ENCODE data around the gene NFKBIE.
"Not testable (repeated sequence)": the region's sequence is repeated elsewhere in the genome, so short reads cannot be mapped to it uniquely, and the experiment has no call there.

Gene NFKBIE, protein sequence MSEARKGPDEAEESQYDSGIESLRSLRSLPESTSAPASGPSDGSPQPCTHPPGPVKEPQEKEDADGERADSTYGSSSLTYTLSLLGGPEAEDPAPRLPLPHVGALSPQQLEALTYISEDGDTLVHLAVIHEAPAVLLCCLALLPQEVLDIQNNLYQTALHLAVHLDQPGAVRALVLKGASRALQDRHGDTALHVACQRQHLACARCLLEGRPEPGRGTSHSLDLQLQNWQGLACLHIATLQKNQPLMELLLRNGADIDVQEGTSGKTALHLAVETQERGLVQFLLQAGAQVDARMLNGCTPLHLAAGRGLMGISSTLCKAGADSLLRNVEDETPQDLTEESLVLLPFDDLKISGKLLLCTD

DNA sequence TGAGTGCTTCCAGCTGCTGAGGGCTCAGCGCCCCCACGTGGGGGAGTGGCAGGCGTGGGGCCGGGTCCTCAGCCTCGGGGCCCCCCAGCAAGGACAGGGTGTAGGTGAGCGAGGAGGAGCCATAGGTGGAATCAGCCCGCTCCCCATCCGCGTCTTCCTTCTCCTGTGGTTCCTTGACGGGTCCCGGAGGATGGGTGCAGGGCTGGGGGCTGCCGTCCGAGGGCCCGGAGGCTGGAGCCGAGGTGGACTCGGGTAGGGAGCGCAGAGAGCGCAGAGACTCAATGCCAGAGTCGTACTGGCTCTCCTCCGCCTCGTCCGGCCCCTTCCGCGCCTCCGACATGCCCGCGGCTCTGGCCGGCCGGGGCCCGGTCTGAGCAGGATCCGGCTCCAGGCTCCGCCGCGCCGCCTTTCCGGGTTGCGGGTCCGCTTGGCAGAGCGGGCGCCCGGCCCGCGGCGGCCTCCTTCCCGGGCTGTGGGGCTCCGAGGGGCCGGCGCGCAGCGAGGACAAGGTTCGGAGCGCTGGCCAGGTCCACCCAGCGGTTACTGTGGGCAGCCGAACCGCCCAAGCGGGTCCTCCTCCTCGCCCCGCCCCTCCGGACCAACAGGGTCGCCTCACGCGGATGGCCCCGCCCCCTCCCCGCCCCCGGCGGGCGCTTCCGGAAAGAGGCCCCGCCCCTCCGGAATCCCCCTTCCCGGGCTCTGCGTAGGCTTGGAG is at the start of gene NFKBIE:
NFKBIE (minus strand) TSS at position 545 of the 715 bp plus-strand sequence; CDS start at position 340, 205 bp downstream.
- DNase-seq (ENCODE audit: low read depth in 2 of 2): peak; percentile 89 to 95

DNA sequence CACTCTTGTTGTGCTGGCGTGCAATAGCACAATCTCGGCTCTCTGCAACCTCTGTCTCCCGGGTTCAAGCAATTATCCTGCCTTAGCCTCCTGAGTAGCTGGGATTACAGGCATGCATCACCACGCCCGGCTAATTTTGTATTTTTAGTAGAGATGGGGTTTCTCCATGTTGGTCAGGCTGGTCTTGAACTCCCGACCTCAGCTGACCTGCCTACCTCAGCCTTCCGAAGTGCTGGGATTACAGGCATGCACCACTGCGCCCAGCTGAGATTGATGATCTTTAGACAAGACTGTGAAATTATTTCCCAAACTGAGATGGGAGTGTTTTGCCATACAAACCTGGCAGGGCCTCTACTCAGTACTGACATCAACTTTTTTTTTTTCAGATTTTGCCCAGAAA is 49.3 kb upstream of the NFKBIE start:
- not testable (repeated sequence) for DNase-seq (ENCODE audit: low read depth in 2 of 2)

DNA sequence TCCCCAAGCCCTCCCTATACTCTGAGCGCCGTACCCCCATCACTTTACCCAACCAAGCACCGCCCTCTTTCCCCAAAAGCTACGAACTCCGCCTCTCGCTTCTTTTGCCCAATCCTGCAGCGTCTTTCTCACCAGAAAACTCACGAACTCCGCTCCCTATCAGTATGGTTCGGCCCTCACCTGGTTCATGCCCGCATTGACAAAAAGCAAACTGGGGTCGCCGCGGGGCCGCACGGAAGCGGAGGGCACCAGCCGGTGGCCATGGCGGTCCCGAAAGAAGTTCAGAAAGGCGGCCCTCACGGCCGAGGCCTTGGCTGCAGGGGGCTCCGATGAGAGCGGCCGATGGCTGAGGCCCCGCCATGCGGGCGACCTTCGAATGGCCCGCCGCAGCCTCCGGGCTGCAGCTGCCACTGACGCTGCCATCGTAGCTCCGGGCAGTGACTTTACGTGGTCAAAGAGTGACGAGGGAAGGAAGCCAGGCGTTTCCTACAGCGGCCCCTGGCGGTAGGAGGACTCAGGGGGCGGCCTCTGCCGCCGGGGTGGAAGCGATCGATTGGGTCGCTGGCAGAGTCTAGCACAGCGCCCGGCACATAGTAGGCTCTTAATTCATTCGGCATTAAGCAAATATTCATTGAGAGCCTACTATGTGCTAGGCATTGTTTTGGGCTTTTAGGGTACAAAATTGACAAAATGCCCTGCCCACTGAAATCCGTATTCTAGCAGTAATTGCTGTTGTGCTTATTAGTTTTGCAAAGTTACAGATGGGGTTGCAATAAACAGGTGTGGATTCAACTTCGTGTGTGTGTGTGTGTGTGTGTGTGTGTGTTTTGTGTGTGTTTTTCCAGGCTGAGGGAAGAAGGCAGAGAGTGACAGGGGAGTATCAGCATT is 47.8 kb upstream of the NFKBIE start, which contains the start of gene AARS2:
AARS2 (minus strand) TSS at position 447 of the 888 bp plus-strand sequence; CDS start at position 423, 24 bp downstream.
- DNase-seq (ENCODE audit: low read depth in 2 of 2): peak; percentile 82 to 85

DNA sequence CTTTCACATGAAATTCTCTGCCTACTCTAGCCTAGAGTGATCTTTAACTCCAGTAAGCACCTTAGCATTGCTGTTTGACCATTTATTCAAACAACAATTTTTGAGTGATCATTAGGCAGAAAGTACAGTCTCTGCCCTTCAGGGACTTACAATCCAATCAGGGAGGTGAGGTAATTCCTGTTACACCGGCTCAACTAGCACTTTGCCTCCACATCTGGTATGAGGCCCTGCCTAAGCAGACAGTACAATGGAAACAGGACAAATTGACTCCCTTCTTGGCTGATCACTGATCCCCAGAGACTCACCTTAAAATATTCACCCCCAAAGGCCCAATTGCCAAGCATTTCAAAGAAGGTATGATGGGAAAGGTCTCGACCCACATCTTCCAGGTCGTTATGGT is 46.4 kb upstream of the NFKBIE start:
- no peak for DNase-seq (ENCODE audit: low read depth in 2 of 2)

DNA sequence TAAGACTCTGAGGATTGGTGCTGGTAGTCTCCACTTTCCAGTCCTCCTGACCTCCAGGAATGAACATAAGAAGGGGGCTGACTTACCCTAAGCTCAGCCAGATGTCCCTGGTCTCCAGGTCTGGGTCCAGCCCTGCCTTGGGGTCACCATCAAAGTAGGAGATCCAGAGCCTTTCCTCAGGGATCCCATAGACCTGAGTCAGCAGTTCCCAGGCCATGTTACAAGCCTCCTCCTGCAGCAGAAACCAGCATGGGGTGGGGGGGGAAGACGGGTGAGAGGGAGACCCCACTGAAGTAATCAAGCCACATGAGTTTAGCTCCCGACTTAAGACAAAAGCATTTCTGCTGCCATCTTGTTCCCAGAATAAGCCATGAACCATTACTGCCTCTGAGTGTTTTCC is 46.0 kb upstream of the NFKBIE start:
- no peak for DNase-seq (ENCODE audit: low read depth in 2 of 2)

DNA sequence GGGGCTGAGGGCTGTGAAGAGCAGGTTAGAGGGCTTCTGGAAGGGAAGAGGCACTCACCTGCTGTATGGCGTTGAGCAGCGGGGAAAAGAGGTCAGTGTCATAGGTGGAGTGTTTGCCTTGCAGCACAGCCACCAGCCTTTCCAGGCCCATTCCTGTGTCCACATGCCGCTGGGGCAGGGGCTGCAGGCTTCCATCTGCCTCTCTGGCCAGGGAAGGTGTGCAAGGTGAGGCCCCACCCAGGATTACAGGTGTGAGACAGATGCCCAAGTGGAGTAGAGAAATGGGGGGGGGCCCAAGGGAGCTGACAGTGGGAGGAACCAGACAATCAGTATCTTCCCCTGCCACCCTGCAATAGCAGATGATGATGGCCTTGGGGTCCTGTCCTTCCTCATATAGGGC is 44.9 kb upstream of the NFKBIE start:
- DNase-seq (ENCODE audit: low read depth in 2 of 2): no peak

DNA sequence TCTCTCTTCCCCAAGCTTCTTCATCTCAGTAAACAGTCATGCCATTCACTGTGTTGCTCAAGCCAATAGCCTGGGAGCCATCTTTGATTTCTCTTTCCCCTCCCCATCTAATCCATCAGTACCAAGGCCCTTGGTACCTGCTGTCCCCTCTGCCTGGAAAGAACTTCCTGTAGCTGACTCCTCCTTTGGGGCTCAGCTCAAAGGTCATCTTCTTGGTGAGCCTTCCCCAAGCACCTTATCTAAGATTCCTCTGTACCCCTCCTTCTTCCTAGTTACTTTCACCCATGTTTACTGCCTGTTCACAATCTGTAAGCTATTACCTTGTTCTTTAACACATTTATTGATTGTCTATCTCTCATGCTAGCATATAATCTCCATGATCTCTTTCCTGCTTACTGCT is 44.3 kb upstream of the NFKBIE start:
- DNase-seq (ENCODE audit: low read depth in 2 of 2): no peak

DNA sequence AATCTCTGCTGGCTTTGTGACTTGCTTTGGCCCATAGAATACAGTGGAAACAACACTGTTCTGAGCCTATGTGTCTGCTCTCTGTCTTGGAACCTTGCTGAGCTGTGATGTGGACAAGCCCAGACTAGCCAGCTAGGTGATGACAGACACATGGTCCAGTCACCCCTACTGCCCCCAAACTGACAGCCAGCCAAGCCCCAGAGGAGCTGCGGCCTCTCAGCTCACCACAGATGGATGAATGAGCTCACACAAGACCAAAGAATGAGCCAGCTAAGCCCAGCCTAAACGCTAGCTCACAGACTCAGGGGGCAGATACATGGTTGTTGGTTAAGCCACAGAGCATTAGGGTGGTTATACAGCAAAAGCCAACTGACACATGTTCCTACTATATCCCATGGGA is 43.7 kb upstream of the NFKBIE start:
- no peak for DNase-seq (ENCODE audit: low read depth in 2 of 2)

DNA sequence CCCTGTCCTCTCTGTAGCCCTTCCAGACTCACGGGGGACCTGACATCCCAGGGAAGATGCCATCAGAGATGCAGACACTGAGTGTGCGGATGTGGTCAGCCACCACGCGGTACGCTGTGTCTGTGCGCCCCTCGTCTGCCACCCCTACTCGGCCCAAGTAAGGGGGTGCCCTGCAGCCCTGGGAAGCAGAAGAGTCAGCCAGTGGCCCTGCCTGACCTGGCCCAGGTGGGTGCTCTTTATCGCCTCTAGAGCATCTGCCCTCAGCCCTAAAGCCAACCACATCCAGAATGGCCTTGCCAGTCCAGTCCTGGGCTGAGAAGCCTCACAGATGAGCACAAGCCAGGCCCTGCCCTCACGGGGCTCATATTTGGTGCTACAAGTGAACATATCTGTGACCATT is 41.9 kb upstream of the NFKBIE start:
- DNase-seq (ENCODE audit: low read depth in 2 of 2): no peak

DNA sequence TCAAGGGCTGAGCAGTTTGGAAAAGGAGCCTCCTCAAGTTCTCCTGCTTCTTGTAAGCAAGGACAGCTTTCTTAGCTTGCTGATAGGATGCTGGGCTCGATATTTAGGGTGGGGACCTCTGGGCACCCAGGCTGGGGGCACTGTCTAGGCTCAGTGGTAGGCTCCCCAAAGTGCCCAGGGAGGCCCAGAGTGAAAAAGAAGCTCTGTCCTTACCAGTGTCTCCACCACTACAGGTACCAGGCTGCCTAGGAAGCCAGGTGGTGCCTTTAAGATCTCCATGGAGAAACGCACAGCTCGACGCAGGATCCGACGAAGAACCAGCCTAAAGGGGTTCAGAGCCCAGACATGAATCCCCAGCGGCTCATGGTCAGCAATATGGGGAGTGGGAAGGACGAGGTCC is 41.4 kb upstream of the NFKBIE start:
- no peak for DNase-seq (ENCODE audit: low read depth in 2 of 2)

DNA sequence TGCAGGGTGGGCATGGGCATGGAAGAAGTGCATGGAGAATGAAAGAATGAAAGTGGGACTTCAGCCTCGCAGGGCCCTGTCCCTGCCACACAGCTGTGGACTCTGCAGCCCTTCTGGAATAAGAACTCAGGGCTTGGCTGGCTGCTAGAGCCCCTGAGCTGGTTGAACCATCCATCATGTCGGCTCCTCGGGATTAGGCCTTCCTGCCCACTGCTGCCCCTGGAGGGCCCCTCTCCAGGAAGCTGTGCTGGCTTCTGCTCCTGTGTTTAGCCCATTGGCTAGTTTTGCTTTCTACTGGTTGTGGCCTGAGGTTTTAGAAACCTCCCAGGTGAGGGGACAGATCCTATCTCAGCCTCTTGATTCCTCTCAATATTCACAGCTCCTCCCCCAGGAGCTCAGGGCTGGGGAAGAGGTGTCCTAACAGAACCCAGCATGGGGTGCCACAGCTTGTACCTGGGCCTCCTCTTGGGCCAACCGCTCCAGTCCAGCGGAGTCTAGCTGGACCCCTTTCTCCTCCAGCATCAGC is 39.9 kb upstream of the NFKBIE start:
- DNase-seq (ENCODE audit: low read depth in 2 of 2): no peak

DNA sequence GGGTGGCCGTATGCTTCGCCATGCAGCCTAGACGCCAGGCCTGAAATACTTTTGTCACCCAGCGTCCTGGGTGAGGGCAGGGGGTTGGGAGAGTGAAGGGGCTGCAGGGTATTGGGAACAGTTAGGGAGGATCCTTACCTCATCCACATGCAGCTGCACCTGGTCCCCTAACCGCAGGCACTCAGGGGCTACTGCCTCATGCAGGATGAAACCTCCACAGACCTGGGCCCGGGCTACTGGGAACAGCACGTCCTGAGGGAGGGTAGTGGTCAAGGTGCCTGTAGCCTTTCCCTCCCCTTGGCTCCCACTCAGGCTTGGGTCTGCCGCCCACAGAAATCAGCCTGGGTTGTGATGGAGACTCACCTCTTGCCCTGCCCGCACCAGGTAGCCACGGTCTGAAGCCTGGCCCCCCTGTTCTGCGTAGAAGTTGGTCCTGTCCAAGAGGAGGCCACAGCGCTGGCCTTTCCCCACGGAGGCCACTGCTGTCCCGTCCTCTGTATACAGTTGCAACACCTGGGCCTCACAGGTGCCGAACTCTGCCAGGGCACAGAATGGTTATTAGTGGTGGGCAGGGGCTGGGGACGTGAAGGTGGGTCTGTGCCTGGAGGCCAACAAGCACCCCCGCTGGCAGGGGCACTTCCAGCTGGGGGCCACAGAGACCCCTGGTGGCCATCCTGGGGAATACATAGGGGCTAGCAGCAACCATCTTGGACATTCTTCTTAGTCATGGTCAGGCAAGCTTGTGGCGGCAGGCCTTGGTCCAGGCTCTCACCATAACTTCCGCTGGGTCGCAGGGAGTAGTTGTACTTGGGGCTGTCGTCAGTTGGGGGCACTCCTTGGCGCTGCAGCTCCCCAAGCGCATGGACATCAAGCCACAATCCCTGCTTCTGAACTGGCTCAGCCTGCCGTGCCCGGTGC is 39.2 kb upstream of the NFKBIE start:
- peak in 1 of 2 donors; percentile 10 for DNase-seq (ENCODE audit: low read depth in 2 of 2)

DNA sequence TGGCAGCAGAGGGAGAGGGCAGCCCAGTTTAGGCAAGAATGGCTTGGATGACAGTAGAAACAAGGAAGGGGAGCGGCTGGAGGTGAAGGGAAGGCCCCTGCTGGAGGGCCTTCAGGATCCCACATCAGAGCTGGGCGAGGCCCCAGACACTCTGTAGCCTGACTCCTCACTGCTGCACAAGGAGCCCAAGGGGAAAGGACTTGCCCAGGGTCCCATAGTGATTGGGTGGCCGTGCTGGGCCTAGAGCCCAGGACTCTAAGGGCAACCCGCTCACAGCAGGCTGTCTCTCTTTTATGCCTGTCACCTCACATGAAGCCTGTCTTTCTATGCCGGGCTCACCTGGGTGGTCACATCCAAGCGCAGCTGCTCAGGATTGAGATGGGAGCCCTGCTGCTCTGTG is 38.5 kb upstream of the NFKBIE start:
- DNase-seq (ENCODE audit: low read depth in 2 of 2): no peak

DNA sequence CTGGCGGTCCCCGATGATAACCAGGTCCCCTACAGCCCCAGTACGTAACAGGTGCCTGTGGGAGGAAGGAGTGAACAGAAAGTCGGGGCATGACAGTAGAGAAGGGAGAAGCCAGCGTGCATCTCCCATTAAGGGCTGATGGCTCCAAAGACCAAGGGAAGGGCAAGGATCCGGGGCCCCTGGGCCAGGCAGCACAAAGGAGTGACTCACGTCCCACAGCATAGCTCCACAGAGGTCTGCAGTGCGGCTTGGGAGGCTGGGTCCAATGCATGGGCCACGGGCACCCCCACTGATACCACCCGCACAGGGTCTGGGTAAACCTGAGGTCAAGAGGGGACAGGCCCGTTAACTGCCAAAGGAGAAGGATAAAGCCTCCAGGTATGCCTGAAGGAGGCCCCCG is 37.5 kb upstream of the NFKBIE start:
- no peak for DNase-seq (ENCODE audit: low read depth in 2 of 2)

DNA sequence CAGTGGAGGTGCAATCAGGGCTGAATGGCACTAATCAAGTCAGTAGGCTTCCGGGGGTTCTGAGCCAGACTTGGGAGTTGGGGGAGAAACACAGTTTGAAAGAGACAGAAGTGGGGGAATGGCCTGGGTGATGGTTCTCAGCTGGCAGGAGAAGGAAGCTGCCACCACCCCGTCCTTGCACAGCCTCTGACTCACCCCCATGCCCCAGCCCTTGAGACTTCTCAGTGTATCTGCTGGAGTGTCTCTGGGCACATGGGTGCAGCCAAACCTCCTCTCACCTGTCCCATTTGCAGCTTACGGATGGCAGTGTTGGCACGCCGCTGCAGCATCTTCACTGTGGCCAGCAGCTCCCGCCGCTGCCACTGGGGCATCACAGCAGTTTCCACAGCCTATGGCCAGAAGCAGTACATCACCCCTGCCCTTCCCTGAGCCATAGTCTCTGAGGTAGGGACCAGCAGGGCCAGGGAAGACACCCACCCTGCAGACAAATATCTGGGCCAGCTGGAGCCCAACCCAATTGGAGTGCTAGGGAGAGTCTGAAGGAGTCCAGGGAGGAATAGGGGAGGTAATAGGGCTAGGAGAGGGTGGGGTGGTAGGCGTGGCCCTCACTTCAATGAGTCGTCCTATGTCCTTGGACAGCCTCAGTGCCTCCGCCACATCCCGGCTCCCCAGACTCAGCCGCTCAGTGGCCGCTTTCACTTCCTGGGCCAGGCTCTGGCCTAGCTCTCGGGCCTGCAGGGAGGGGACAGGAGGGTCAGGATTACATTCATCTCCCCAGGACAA is 36.6 kb upstream of the NFKBIE start:
- no peak for DNase-seq (ENCODE audit: low read depth in 2 of 2)

DNA sequence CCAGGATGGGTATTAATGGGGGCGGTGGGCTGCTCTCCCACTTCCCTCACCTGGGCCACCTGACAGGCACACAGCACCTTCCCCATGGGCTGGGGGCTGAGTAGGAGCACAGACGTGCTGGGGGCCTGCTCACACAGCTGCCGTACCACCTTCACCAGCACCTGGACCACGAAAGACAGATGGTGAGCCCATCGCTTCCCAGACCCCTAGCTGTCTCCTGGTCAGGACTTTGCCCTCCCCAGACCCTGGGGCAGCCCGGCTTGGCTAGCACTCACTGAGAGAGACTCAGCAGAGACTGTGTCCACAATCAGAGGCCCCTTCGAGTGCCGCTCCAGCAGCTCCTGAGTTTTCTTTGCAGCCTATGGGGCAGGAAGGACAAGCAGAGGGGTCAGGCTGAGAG is 35.8 kb upstream of the NFKBIE start:
- DNase-seq (ENCODE audit: low read depth in 2 of 2): no peak

DNA sequence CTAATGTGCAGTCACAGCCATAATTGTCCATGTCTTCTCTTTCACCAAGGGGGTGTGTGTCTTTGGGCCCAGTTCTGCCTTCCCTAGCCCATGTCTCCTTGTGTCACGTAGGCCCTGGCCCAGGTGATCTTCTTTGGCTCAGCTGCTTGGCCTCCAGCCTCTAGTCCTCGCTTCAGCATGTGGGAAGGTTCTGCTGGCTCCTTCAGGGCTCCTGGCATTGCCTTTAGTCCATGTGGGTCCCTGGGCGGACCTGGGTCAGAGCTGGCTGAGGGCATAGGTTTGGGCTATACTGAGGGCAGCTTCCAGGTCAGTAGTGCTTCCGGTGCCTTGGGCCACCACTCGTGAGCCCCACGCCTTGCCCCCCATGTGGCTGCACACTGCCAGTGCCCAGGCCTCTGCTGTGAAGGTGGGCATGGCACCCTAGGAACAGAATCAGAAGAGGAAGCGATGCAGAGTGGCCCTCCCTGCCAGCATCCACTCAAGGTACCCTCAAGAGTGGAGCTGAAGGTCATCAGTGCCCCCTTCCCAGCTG is 35.0 kb upstream of the NFKBIE start:
- DNase-seq (ENCODE audit: low read depth in 2 of 2): no peak

DNA sequence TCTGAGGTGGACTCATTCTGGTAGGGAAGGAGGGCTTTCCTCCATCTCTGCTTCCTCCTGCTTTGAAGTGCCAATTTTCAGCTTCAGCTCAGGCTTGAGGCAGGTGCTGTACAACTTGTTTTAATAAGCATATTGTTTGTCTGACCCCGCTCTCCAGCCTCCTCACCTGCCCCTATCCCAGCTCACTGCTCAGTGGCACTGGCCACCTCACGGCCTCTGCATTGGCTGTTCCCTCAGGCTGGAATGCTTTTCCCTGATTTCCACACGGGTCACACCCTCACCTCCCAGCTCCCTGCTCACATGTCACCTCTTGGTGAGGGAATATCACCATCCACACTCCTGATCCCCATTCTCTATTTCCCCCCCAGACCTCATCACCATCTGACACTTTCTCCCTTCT is 33.5 kb upstream of the NFKBIE start:
- DNase-seq (ENCODE audit: low read depth in 2 of 2): no peak

DNA sequence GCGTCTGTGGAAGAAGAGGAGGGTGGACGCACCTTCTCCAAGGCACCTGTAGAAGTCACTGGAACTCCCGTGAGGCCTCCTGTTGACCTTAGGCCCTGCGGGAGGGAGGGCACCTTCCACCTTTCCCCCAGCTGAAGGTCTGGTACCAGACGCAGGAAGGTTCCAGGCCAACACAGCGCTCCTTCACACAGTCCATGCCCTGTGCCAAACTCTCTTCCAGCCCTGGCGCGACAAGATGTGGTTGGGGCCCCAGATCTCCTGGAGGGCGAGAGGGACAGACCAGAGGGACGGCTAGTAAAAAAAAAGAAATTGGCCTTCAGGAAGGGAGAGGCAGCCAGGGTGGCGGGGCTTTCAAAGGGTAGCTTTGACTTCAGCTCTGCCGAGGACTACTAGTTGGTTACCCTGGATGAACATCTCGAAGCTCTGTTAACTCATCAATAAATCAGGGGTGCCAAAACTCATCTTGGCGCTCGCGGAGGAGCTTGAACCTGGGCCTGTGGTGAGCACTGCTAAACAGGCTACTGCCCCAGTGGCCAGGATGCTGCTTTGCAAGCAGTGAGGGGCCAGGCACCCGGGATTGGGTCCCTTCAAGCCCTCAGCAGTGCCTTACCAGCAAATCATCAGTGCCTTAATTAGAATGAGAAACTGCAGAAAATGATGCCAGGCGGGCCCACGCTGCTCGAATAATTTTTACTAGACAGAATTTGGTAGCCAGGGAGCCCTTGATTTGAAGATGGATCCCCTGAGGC is 32.9 kb upstream of the NFKBIE start:
- no peak for DNase-seq (ENCODE audit: low read depth in 2 of 2)
